Gastrocnemius medialis (tissue), 4 donors: ENCODE data around the gene FOXO6.

Experiments used
- POLR2A ChIP-seq, 2 donors: fragments of 450-650 bp; IDR thresholded peaks; one replicate each; pipeline ENCODE4 v1.6.1; 2017; ENCODE audit warnings: antibody characterized with exemption in 2 of 2, mild to moderate bottlenecking in 2 of 2, moderate library complexity in 2 of 2
- TF ChIP-seq, protein P1 (sequence below), 5 experiments: fragments of 450-650 bp in 3 of 5; fragments of 200-600 bp in 2 of 5; sonication (generic) in 2 of 5; IDR thresholded peaks in 4 of 5; conservative IDR thresholded peaks in 1 of 5; 1 replicate in 4 of 5; 2 replicates in 1 of 5; pipeline ENCODE4 v1.5.1; 2016 to 2019; ENCODE audit warnings: antibody characterized with exemption in 5 of 5, mild to moderate bottlenecking in 3 of 5, moderate library complexity in 3 of 5

DNA sequence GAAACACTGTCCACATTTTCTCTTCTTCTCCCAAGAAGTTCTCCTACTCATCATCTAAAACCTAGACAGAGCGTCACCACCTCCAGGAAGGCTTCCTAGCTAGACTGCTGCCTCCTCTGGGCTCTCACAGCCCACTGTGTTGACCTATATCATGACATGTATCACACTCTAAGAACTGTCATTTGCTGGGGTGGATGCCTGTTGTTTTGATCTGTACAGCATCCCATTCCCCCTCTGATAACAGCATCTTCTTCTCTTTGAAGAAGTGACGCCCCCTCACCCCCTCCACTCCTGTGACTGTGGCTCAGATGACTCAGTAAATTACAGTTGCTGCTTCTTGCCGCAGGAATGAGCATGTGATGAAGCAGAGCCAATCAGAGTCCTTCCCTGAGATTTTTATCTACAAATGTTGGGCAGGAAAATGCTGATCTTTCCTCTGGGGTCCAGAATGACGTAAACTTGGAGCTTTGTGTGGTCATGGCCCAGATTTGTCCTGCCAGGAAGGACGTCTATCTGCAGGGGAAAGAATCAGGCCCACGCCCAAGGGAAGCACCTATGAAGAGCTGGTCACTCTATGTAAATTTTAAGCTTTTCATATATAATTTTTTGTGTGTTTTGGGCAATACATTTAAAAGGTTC is 28.0 kb upstream of the FOXO6 start:
- TF ChIP-seq, protein P1, sequence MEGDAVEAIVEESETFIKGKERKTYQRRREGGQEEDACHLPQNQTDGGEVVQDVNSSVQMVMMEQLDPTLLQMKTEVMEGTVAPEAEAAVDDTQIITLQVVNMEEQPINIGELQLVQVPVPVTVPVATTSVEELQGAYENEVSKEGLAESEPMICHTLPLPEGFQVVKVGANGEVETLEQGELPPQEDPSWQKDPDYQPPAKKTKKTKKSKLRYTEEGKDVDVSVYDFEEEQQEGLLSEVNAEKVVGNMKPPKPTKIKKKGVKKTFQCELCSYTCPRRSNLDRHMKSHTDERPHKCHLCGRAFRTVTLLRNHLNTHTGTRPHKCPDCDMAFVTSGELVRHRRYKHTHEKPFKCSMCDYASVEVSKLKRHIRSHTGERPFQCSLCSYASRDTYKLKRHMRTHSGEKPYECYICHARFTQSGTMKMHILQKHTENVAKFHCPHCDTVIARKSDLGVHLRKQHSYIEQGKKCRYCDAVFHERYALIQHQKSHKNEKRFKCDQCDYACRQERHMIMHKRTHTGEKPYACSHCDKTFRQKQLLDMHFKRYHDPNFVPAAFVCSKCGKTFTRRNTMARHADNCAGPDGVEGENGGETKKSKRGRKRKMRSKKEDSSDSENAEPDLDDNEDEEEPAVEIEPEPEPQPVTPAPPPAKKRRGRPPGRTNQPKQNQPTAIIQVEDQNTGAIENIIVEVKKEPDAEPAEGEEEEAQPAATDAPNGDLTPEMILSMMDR (IDR thresholded peaks at IDR 0.05 in 4 of 5, conservative IDR thresholded peaks at IDR 0.05 in 1 of 5): no peak
- TF ChIP-seq POLR2A (IDR thresholded peaks at IDR 0.05): no peak
